Measurements from ENCODE around the gene ARID5B. TPM values are rescaled to one million over a fixed set of nuclear protein-coding genes. Genes with fewer than 3 reads are reported as not detected.

The ARID5B gene, protein sequence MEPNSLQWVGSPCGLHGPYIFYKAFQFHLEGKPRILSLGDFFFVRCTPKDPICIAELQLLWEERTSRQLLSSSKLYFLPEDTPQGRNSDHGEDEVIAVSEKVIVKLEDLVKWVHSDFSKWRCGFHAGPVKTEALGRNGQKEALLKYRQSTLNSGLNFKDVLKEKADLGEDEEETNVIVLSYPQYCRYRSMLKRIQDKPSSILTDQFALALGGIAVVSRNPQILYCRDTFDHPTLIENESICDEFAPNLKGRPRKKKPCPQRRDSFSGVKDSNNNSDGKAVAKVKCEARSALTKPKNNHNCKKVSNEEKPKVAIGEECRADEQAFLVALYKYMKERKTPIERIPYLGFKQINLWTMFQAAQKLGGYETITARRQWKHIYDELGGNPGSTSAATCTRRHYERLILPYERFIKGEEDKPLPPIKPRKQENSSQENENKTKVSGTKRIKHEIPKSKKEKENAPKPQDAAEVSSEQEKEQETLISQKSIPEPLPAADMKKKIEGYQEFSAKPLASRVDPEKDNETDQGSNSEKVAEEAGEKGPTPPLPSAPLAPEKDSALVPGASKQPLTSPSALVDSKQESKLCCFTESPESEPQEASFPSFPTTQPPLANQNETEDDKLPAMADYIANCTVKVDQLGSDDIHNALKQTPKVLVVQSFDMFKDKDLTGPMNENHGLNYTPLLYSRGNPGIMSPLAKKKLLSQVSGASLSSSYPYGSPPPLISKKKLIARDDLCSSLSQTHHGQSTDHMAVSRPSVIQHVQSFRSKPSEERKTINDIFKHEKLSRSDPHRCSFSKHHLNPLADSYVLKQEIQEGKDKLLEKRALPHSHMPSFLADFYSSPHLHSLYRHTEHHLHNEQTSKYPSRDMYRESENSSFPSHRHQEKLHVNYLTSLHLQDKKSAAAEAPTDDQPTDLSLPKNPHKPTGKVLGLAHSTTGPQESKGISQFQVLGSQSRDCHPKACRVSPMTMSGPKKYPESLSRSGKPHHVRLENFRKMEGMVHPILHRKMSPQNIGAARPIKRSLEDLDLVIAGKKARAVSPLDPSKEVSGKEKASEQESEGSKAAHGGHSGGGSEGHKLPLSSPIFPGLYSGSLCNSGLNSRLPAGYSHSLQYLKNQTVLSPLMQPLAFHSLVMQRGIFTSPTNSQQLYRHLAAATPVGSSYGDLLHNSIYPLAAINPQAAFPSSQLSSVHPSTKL
- 29.8 TPM for total RNA-seq
- long read RNA-seq, partial matches to known transcripts = 18 of 29 reads
- long read RNA-seq, other reads (novel, unspliced or antisense) = 10 of 29 reads

GRCh38 chr10:61900829-61901792, at the start of gene ARID5B:
TSS of gene ARID5B (plus strand) at chr10:61901699. CDS start at chr10:61901710, 11 bp downstream.
- no peaks in the 10 kb centered on the region for H3K27me3 ChIP-seq (ENCODE audit: low read depth)
- ATAC-seq (peak in 1 of 2 donors; percentile 44), DNase-seq (no peak)
- H3K4me1 ChIP-seq = peaks cover 50% of the 10 kb centered on the region
- TF ChIP-seq, protein P1, sequence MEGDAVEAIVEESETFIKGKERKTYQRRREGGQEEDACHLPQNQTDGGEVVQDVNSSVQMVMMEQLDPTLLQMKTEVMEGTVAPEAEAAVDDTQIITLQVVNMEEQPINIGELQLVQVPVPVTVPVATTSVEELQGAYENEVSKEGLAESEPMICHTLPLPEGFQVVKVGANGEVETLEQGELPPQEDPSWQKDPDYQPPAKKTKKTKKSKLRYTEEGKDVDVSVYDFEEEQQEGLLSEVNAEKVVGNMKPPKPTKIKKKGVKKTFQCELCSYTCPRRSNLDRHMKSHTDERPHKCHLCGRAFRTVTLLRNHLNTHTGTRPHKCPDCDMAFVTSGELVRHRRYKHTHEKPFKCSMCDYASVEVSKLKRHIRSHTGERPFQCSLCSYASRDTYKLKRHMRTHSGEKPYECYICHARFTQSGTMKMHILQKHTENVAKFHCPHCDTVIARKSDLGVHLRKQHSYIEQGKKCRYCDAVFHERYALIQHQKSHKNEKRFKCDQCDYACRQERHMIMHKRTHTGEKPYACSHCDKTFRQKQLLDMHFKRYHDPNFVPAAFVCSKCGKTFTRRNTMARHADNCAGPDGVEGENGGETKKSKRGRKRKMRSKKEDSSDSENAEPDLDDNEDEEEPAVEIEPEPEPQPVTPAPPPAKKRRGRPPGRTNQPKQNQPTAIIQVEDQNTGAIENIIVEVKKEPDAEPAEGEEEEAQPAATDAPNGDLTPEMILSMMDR (IDR thresholded peaks at IDR 0.05) = no peak
- peak within 1 kb of the TSS; percentile 96 for H3K27ac ChIP-seq
- no peaks in the 10 kb centered on the region for H3K36me3 ChIP-seq
- peak within 1 kb of the TSS; percentile 75 for H3K4me3 ChIP-seq
- intact Hi-C loops (cut with DNase I) = loop anchor here (10.0 kb wide), 1 partner anchor 344 kb away; no protein-coding TSS in a partner anchor
- H3K9me3 ChIP-seq = no peaks in the 10 kb centered on the region

DNA sequence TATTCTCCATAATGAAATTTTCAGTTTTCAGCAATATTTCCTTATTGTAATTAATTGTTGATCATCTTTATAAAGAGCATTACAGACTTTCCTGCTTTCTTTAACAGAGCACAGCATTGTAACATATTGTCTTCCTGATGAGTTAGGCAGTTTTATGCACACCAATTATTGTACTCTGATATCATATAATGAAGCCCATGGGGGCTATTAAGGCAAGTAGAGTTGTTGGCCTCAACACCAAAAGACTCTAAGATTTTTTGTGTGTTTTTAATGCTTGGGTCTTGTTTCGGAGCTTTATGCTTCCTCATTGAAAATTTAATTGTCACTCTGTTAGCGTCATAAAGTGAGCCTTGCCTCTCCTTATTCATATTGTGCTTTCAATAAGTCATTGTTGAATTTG, 49.2 kb upstream of the ARID5B start:
- no peak overlapping the region for H3K27ac ChIP-seq
- H3K4me3 ChIP-seq = no peak overlapping the region
- no peaks in the 10 kb centered on the region for H3K9me3 ChIP-seq
- H3K27me3 ChIP-seq (ENCODE audit: low read depth) = no peaks in the 10 kb centered on the region
- H3K36me3 ChIP-seq = no peaks in the 10 kb centered on the region
- intact Hi-C loops (cut with DNase I) = no loop called here
- ATAC-seq = no peak
- TF ChIP-seq, protein P1 (IDR thresholded peaks at IDR 0.05) = no peak
- DNase-seq = no peak
- no peaks in the 10 kb centered on the region for H3K4me1 ChIP-seq

GRCh38 chr10:61855771-61856170, 45.7 kb upstream of the ARID5B start:
- intact Hi-C loops (cut with DNase I) = no loop called here
- Histone ChIP-seq H3K4me3 (no peak overlapping the region), H3K4me1 (no peaks in the 10 kb centered on the region), H3K36me3 (no peaks in the 10 kb centered on the region), H3K27me3 (ENCODE audit: low read depth) (no peaks in the 10 kb centered on the region), H3K27ac (no peak overlapping the region), H3K9me3 (no peaks in the 10 kb centered on the region)
- ATAC-seq (no peak), DNase-seq (no peak)
- TF ChIP-seq, protein P1 (IDR thresholded peaks at IDR 0.05) = no peak

- no peak overlapping the region for H3K4me3 ChIP-seq
These were observed 43.8 kb upstream of the ARID5B start for GRCh38 chr10:61857746-61858145.

More at GRCh38 chr10:61857746-61858145, 43.8 kb upstream of the ARID5B start:
- no peaks in the 10 kb centered on the region for H3K27me3 ChIP-seq (ENCODE audit: low read depth)
- no peak for DNase-seq
- intact Hi-C loops (cut with DNase I) = no loop called here
- no peak for ATAC-seq
- H3K4me1 ChIP-seq = no peaks in the 10 kb centered on the region
- H3K27ac ChIP-seq = no peak overlapping the region
- no peaks in the 10 kb centered on the region for H3K36me3 ChIP-seq
- TF ChIP-seq, protein P1 (IDR thresholded peaks at IDR 0.05) = no peak
- H3K9me3 ChIP-seq = no peaks in the 10 kb centered on the region
